Activated B cell treated with CpG ODN at 0.5 μM for 24 hours (primary cell): ENCODE measurements around the gene HNRNPUL2. TPM values are rescaled to one million over a fixed set of nuclear protein-coding genes. Genes with fewer than 3 reads are reported as not detected.

ENCODE experiments used
- ATAC-seq: fragments of 200-7000 bp; cut with Tn5 transposase; one replicate; pipeline ENCODE4 v1.10.0; 2021; ENCODE audit warnings: low read depth, mild to moderate bottlenecking, moderate library complexity
- CTCF ChIA-PET: fragments of 350-600 bp; sonication (Branson Sonifier 250); formaldehyde crosslinking; loops from one replicate; lab custom pipeline; 2021; ENCODE audit warnings: antibody characterized with exemption; lab: Charles Lee
- POLR2A ChIA-PET: fragments of 350-600 bp; sonication (Branson Sonifier 250); formaldehyde crosslinking; loops from one replicate; lab custom pipeline; 2021; ENCODE audit warnings: antibody characterized with exemption; lab: Charles Lee
- DNase-seq: peaks from one replicate; pipeline ENCODE4 v3.0.0; 2022
- H3K27ac Mint-ChIP-seq: one replicate; pipeline ENCODE4 v1.8.0; 2020; ENCODE audit warnings: mixed read lengths
- H3K27me3 Mint-ChIP-seq: one replicate; pipeline ENCODE4 v1.8.0; 2021; ENCODE audit warnings: mixed read lengths
- H3K36me3 Mint-ChIP-seq: one replicate; pipeline ENCODE4 v1.8.0; 2021; ENCODE audit warnings: low read depth, mixed read lengths
- H3K4me1 Mint-ChIP-seq: one replicate; pipeline ENCODE4 v1.8.0; 2021; ENCODE audit warnings: mixed read lengths
- H3K4me3 Mint-ChIP-seq: one replicate; pipeline ENCODE4 v1.8.0; 2020; ENCODE audit warnings: mild to moderate bottlenecking, mixed read lengths
- H3K9me3 Mint-ChIP-seq: one replicate; pipeline ENCODE4 v1.8.0; 2020; ENCODE audit warnings: mixed read lengths
- intact Hi-C: fragments of 100-400 bp; cut with micrococcal nuclease; formaldehyde crosslinking; loops from one replicate; pipeline ENCODE4 v1.15.1; 2024
- total RNA-seq: library from RNA; stranded (reverse); gene quantifications from 2 replicates; pipeline ENCODE4 v1.2.3, GENCODE V29; 2022
- TF ChIP-seq, protein P1 (sequence below): fragments of 200-600 bp; IDR thresholded peaks from one replicate; pipeline ENCODE4 v1.8.0; 2022; ENCODE audit warnings: antibody characterized with exemption, mild to moderate bottlenecking

The HNRNPUL2 gene
- total RNA-seq, 1 donor from 2014 or later: 63.9 TPM

DNA sequence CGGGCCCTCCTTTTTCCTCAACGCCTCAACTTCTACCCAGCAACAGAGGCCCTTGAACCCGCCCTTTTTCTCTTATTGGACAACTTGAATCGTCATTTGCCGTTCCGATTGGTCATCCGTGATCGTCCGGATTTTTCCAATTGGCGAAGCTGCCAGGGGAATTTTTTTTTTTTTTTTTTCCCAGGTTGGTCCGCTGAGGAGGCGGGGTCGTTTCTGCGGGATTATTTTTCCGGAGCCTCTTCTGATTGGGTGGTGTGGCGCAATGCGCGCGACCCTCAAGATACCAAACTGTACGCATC is 564 bp upstream of the HNRNPUL2 start:
- intact Hi-C loops: loop anchor here (1.0 to 2.0 kb wide), 13 partner anchors 19 to 153 kb away; partner anchors contain the start of genes GANAB, INTS5, TAF6L and TMEM179B
- Mint-ChIP-seq H3K9me3 (no peaks in the 10 kb centered on the region), H3K4me1 (peaks cover 54% of the 10 kb centered on the region), H3K36me3 (peaks cover 64% of the 10 kb centered on the region), H3K4me3 (peak overlapping the region; percentile 98), H3K27me3 (no peaks in the 10 kb centered on the region), H3K27ac (peak overlapping the region; percentile 98)
- DNase-seq (peak; percentile 67), ATAC-seq (peak; percentile 58)
- ChIA-PET CTCF (interaction anchor here (0.6 to 1.1 kb wide), 6 partner anchors 26 to 303 kb away, joined by 3 to 4 read pairs (median 3); partner anchors contain the start of genes TUT1, WDR74 and ZBTB3), POLR2A (interaction anchor here (0.5 to 8.9 kb wide), 57 partner anchors 9 to 1498 kb away, joined by 3 to 193 read pairs (median 6); partner anchors contain the start of genes B3GAT3, BSCL2, C11orf98 and CSKMT)
- TF ChIP-seq, protein P1, sequence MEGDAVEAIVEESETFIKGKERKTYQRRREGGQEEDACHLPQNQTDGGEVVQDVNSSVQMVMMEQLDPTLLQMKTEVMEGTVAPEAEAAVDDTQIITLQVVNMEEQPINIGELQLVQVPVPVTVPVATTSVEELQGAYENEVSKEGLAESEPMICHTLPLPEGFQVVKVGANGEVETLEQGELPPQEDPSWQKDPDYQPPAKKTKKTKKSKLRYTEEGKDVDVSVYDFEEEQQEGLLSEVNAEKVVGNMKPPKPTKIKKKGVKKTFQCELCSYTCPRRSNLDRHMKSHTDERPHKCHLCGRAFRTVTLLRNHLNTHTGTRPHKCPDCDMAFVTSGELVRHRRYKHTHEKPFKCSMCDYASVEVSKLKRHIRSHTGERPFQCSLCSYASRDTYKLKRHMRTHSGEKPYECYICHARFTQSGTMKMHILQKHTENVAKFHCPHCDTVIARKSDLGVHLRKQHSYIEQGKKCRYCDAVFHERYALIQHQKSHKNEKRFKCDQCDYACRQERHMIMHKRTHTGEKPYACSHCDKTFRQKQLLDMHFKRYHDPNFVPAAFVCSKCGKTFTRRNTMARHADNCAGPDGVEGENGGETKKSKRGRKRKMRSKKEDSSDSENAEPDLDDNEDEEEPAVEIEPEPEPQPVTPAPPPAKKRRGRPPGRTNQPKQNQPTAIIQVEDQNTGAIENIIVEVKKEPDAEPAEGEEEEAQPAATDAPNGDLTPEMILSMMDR: no peak

DNA sequence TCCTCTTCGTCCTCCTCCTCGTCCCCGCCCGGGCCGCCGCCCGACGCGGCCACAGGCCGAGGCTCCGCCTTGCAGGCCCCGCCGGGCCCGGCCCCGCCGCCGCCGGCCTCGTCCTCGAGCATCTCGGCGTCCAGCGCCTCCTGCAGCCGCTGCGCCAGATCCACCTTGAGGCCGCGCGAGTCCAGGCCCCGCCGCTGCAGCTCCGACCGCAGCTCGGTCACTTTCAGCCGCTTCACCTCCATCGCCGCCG is 417 bp downstream of the HNRNPUL2 start:
- Mint-ChIP-seq H3K27me3 (no peaks in the 10 kb centered on the region), H3K4me3 (peak overlapping the region; percentile 98), H3K9me3 (no peaks in the 10 kb centered on the region), H3K36me3 (peaks cover 72% of the 10 kb centered on the region), H3K4me1 (peaks cover 55% of the 10 kb centered on the region), H3K27ac (peak overlapping the region; percentile 98)
- ChIA-PET CTCF (interaction anchor here (1.0 to 1.5 kb wide), 3 partner anchors 60 to 136 kb away, joined by 3 to 4 read pairs (median 3); partner anchors contain the start of gene TUT1), POLR2A (interaction anchor here (0.7 to 8.9 kb wide), 42 partner anchors 8 to 759 kb away, joined by 3 to 193 read pairs (median 7); partner anchors contain the start of genes B3GAT3, BSCL2, C11orf98 and CSKMT)
- DNase-seq (no peak), ATAC-seq (no peak)
- intact Hi-C loops: loop anchor here (1.0 to 2.0 kb wide), 7 partner anchors 18 to 136 kb away; partner anchors contain the start of genes GANAB, INTS5, TAF6L and TMEM179B
- TF ChIP-seq, protein P1: no peak

DNA sequence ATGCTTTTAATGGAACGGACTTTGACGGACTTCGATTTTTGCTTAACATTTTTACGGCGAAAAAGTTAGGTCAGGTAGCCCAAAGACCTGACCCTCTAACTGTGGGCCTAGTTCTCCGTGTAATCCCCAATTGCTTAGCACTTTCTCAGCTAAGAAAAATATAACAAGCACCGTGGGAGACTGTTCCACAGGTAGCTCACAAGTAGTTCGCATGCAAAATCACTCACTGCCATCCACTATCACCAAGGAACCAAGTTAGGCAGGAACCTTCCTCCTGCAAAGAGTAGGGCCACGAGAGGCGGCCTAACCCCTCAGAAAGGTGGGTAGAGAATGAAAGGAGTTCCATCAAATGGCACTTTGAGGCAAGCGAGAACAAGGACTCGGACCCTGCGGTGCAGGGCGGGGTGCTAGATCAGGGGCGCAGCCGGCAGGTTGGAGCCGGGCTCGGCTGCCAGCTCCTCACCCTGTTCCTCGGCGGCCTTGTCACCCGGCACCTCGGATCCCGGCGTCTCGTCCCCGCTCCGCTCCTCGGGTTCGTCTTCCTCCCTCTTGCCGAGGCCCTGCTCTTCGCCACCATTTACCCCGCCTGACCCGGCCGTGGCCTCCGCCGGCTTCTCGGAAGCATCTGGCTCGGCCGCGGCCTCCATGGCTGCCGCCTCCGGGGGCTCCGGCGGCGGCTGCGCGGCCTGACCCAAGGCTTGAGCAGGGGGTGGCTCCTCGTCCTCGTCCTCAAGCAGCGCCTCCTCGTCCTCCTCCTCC is 922 bp downstream of the HNRNPUL2 start:
- peaks cover 75% of the 10 kb centered on the region for H3K36me3 Mint-ChIP-seq
- no peaks in the 10 kb centered on the region for H3K27me3 Mint-ChIP-seq
- TF ChIP-seq, protein P1: no peak
- POLR2A ChIA-PET: interaction anchor here (0.5 to 8.9 kb wide), 31 partner anchors 10 to 183 kb away, joined by 3 to 193 read pairs (median 11); partner anchors contain the start of genes B3GAT3, BSCL2, C11orf98 and CSKMT
- H3K27ac Mint-ChIP-seq: peak overlapping the region; percentile 74
- intact Hi-C loops: loop anchor here (2.0 kb wide), 2 partner anchors 74 to 136 kb away; partner anchors contain the start of gene INTS5
- peaks cover 53% of the 10 kb centered on the region for H3K4me1 Mint-ChIP-seq
- no peaks in the 10 kb centered on the region for H3K9me3 Mint-ChIP-seq
- DNase-seq: no peak
- peak overlapping the region; percentile 98 for H3K4me3 Mint-ChIP-seq
- no peak for ATAC-seq
- CTCF ChIA-PET: interaction anchor here (1.5 kb wide), 1 partner anchor 134 kb away, joined by 3 read pairs; no protein-coding TSS in a partner anchor

DNA sequence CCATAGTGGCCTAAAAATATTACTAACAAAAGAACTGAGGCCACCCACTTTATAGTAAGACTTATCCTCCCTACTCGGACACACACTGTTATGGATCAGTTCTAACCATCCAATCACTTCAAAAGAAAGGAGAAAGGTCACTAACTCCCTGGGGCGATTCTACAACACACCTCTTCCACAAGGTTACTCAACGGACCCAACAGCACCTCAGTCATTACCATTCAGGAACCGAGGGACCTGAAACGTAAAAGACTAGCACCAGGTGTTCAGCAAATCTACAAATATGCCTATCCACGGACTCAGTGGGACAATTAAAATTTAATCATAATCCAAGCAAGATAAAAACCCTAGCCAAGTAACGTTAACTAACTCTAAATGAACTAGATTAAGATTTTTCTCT is 1.6 kb downstream of the HNRNPUL2 start:
- H3K9me3 Mint-ChIP-seq: no peaks in the 10 kb centered on the region
- H3K36me3 Mint-ChIP-seq: peaks cover 78% of the 10 kb centered on the region
- H3K4me1 Mint-ChIP-seq: peaks cover 53% of the 10 kb centered on the region
- POLR2A ChIA-PET: interaction anchor here (0.5 to 8.9 kb wide), 13 partner anchors 10 to 156 kb away, joined by 4 to 193 read pairs (median 64); partner anchors contain the start of genes BSCL2, C11orf98, CSKMT and GNG3
- ATAC-seq (no peak), DNase-seq (no peak)
- H3K27ac Mint-ChIP-seq: peak overlapping the region; percentile 74
- intact Hi-C loops: loop anchor here (2.0 kb wide), 2 partner anchors 73 to 137 kb away; partner anchors contain the start of gene INTS5
- CTCF ChIA-PET: interaction anchor here (1.5 kb wide), 1 partner anchor 134 kb away, joined by 3 read pairs; no protein-coding TSS in a partner anchor
- no peaks in the 10 kb centered on the region for H3K27me3 Mint-ChIP-seq
- peak overlapping the region; percentile 98 for H3K4me3 Mint-ChIP-seq
- TF ChIP-seq, protein P1: no peak

DNA sequence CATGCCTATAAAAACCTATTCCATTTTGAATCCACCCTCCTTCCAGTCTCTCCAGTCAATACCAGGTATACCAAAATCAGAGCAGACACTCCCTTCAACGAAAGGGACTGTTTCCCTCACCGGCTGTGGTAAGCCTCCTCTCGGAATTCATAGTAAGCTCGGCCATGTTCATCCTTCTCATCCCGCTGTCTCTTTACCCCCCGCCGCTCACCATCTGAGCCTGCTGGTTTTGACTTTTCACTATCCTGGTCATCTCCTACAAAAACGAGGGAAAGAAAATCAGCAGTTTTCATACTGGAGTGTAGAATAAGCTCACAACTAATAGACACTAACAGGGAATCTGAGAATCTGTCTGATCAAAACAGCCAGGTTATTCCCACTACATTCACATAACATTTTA is 3.1 kb downstream of the HNRNPUL2 start:
- peaks cover 44% of the 10 kb centered on the region for H3K4me1 Mint-ChIP-seq
- H3K27me3 Mint-ChIP-seq: no peaks in the 10 kb centered on the region
- intact Hi-C loops: no loop called here
- peaks cover 89% of the 10 kb centered on the region for H3K36me3 Mint-ChIP-seq
- ATAC-seq (no peak), DNase-seq (no peak)
- H3K4me3 Mint-ChIP-seq: peak overlapping the region; percentile 98
- TF ChIP-seq, protein P1: no peak
- ChIA-PET CTCF (no interaction called here), POLR2A (interaction anchor here (0.6 to 8.9 kb wide), 6 partner anchors 10 to 117 kb away, joined by 3 to 188 read pairs (median 3); partner anchors contain the start of genes BSCL2, C11orf98, CSKMT and GANAB)
- H3K27ac Mint-ChIP-seq: peak overlapping the region; percentile 46
- H3K9me3 Mint-ChIP-seq: no peaks in the 10 kb centered on the region
